GM12872 (cell line): Measurements from ENCODE around the gene OR11G2.

ENCODE experiments used
- TF ChIP-seq, protein P1 (sequence below): IDR thresholded peaks from 3 replicates; pipeline ENCODE4 v1.5.1; 2011; ENCODE audit warnings: low read depth, mild to moderate bottlenecking, low read length, moderate library complexity; ENCODE audit not compliant: insufficient read depth

The OR11G2 gene

DNA sequence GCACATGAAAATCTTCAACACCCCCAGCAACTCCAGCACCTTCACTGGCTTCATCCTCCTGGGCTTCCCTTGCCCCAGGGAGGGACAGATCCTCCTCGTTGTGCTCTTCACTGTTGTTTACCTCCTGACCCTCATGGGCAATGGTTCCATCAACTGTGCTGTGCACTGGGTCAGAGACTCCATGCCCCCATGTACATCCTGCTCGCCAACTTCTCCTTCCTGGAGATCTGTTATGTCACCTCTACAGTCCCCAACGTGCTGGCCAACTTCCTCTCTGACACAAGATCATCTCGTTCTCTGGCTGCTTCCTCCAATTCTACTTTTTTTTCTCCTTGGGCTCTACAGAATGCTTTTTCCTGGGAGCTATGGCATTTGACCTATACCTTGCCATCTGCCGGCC is 11.5 kb upstream of the OR11G2 start:
- TF ChIP-seq, protein P1, sequence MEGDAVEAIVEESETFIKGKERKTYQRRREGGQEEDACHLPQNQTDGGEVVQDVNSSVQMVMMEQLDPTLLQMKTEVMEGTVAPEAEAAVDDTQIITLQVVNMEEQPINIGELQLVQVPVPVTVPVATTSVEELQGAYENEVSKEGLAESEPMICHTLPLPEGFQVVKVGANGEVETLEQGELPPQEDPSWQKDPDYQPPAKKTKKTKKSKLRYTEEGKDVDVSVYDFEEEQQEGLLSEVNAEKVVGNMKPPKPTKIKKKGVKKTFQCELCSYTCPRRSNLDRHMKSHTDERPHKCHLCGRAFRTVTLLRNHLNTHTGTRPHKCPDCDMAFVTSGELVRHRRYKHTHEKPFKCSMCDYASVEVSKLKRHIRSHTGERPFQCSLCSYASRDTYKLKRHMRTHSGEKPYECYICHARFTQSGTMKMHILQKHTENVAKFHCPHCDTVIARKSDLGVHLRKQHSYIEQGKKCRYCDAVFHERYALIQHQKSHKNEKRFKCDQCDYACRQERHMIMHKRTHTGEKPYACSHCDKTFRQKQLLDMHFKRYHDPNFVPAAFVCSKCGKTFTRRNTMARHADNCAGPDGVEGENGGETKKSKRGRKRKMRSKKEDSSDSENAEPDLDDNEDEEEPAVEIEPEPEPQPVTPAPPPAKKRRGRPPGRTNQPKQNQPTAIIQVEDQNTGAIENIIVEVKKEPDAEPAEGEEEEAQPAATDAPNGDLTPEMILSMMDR = no peak

DNA sequence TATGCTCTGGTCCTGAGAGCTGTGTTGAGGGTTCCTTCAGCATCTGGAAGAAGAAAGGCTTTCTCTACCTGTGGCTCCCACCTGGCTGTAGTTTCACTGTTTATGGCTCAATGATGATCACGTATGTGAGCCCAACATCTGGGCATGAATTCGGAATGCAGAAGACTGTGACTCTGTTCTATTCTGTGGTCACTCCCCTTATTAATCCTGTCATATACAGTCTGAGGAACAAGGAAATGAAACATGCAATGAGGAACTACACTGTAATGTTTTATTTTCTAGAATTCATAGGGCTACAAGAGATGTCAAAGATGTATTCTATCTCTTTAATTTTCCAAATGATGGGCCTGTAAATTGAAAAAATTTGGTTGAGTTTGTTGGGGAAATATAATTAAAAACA is 10.8 kb upstream of the OR11G2 start:
- TF ChIP-seq, protein P1 = no peak

DNA sequence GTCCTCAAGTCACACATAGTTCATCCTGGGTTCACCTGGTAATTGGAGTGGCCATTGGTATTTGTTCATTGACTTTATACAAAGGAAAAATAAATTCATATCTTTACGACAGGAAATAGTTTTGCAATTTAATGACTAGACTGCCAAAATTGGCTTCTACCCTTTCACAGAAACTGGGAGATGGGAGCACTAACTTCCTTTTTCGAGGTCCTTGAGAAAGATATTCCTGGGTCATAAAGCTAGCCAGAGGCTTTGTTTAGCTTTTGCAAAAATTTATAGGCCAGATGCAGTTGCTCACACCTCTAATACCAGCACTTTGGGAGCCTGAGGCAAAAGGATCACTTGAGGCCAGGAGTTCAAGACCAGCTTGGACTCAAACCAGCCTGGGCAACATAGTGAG is 10.2 kb upstream of the OR11G2 start:
- TF ChIP-seq, protein P1 = no peak

DNA sequence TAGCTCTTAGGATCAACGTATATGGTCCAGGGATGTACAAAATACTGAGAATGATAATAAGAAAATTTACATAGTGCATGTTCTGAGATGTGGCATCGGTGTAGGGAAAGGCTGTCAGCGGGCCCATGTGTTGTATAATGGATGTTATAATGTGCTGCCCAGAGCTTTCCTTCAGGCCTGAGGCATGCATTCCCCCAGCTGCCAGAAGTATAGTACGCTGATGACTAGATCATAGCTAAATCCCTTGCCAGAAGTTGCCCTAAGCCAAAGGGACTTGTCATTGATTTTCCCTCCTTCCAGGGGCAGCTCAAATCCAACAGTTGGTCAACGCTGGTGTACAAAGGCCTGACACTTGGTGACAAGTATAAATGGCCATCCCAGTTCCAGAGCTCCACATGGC is 6.5 kb upstream of the OR11G2 start:
- TF ChIP-seq, protein P1 = no peak

DNA sequence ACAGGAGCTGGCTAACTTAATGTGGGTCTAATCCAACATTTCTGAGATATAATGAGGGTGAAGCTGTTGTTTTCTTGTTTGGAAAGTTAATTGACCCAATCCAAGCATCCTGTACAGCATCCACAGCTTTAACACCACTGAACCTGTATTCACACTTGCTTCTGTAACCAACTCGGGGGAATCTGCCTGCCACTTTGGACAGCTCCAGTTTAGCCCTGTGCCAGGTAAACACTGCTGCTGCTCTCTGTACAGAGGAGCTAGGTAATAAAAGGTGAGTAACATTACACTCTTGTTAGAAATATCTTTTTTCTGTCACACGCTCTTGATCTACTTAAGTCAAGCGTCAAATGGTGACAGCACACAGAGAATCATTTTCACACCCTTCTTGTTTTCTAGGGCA is 700 bp downstream of the OR11G2 start:
- TF ChIP-seq, protein P1 = no peak

DNA sequence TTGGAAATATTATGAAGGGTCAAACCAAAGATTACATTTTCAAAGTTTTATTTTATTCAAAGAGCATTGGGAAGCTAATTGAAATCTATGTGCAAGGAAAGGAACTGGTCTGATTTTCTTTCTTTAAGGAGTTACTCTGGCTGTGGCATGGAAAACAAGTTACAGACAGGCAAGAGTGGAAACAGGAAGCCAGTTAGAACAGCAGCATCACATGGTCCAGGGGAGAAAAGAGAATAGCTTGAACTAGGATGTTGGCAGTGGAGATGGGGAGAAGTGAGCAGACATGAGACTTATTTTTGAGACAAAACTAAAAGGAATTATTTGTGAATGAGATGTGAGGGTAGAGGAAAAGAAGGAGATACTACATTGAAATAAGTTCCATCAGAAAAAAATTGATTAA is 3.4 kb downstream of the OR11G2 start:
- TF ChIP-seq, protein P1 = no peak

DNA sequence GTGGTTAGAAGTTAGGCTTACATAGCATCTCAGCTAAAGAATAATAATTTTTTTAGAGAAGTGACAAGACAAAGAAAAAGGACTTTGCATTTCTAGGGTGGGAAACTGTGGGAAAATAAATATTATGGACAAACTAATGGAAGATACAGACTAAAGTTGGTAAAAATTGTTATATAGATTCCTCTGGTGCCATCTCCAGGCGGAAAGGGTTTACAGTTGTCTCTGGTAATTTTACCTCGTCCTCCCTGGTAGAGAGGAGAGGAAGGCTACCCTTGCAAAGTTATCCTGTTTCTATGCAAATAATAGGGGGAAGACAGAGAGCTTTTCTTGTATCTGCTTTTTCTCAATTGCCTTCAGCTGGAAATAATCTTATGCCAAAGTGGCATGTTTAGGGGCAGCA is 5.2 kb downstream of the OR11G2 start:
- TF ChIP-seq, protein P1 = no peak

DNA sequence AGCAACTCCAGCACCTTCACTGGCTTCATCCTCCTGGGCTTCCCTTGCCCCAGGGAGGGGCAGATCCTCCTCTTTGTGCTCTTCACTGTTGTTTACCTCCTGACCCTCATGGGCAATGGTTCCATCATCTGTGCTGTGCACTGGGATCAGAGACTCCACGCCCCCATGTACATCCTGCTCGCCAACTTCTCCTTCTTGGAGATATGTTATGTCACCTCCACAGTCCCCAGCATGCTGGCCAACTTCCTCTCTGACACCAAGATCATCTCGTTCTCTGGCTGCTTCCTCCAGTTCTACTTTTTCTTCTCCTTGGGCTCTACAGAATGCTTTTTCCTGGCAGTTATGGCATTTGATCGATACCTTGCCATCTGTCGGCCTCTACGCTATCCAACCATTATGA is 6.8 kb downstream of the OR11G2 start:
- TF ChIP-seq, protein P1 = no peak
